Measurements from ENCODE around the gene ACVR1B.

ACVR1B gene

DNA sequence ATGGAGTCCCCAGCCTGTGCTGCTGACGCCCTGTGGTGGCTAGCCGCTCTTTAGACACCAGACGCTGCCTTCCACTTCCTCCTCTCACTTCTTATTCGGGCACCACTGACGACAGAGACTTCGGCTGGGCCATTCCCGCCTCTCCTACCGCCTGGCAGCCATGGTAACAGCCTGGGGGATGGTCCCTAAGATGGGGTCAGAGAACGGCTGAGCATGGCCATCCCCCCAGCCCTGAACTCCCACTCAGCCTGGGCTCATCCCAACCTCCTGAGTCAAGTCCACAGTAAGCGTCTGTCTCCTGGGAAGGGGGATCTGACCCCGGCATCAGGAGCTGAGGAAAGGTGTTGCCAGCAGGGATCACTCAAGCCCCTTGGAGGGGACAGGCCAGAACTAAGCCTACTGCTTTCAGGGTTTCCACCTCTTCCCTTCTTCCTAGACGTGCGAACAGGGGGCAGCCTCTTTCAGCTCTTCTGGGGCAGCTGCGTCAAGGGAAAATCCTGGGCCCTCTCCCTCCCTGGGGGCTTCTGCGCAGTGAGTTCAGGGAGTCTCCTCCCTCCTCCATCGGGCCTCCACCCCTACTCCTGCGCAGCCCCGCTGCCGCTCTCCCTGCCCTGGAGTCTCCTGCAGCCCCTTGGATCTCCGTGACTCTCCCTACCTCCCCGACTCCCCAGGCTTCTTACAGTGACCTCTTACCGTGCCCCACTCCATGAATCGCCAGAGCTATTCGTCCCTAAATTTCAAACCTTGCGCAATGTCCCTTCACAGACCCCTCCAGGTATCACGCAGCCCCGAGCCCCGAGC lies 54.6 kb downstream of the ACVR1B start:
- DNase-seq, result no peak

DNA sequence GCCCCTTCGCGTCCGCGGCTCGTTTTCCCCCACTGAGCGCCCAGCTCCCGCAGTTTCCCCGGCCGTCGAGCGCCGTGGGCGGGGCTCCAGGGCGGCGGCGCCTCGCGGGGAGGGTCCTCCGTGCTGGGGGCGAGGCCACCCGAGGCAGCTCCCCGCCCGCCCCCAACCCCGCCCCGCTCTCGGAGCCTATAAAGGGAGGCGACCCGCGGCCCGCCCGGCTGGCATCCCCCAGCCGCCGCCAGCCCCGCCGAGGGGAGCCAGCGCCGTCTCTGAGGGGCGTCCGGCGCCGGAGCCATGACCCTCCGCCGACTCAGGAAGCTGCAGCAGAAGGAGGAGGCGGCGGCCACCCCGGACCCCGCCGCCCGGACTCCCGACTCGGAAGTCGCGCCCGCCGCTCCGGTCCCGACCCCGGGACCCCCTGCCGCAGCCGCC lies 55.2 kb downstream of the ACVR1B start, which contains the start of gene TAMALIN:
TAMALIN (plus strand) TSS at position 221 of the 432 bp plus-strand sequence; CDS start at position 295, 74 bp downstream.
- peak; percentile 79 for DNase-seq

DNA sequence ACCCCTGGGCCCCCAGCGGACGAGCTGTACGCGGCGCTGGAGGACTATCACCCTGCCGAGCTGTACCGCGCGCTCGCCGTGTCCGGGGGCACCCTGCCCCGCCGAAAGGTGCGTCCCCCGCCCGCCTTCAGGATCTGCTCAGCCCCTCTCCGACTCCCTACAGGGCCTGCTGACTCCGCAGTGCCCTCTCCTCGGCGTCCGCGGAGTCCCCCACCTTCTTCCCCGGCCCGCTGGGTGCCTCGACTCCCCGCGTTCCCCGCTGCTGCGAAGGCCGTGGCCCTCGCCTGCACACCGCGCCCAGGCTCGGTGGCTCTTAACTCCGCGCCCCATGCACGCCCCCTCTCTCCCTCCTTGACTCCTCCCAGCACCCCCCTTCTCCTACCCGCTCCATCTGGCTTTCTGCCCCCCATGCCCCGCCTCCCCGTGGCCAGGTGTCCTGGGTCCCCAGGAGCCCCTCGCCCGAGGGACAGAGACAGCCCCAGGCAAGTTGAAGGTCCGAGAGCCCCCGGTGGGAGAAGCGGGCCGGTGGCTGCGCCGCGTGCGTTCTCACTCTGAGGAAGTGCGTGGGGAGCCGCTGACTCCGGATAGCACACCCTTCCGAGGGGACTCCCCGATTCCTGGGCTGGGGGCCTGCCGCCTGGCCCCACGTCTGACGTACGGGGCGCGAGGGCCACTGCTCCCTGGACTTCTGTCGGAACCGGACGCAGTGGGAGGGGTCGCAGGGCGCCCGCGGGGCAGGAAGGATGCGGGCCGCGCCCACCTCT lies 55.8 kb downstream of the ACVR1B start:
- peak; percentile 55 for DNase-seq

DNA sequence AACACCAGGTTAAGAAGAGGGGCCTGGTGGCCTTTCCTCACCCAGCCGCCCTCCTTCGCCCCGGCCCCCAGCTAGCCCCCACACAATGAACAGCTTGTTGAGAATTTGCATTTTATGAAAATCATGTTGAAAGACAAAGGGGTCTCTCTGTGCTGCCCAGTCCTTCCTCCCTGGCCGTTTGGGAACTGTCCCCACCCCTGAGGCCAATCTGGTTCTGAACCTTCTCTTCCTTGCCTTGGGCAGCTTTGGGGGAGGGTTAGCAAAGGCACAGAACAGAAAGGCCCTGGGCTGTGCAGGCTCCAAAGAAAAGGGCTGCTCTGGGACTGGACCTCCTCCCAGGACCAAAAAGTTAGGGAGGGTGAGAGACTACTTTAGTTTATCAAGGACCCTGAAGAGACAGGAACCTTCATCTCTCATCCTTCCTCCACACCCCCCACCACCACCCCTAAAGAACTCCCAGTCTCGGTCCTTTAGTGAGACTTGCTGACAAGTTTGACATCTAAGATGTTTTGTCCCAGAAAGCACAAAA lies 56.5 kb downstream of the ACVR1B start:
- DNase-seq, result no peak

DNA sequence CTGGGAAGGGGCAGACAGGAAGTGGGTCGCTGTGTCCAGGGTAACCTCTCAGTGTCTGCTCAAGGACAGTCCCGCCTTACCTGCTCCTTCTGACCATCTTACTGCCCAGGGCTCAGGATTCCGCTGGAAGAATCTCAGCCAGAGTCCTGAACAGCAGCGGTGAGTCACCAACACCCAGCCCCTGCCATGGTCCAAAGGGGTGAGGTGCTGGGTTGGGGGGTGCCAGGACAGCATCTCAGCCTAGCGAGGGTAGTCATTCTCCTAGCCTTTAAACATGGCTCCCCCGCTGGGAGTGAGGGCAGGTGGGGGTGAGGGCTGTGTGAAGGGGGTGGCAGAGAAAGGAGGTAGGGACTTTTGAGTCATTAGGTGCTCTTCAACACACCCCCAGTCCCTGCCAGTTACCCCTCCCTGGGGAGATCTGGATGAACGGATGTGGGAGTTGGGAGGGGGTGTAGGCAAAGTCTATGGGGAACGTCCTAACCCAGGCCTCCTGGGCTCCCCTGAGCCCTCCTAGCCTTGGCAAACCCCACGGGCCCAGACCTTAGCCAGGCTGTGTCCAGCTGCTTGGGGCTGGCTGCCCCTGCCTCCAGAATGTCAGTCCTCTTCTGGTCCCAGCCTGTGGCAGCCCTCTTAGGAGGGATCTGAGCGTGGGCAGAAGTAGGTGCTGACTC lies 57.7 kb downstream of the ACVR1B start:
- no peak for DNase-seq

DNA sequence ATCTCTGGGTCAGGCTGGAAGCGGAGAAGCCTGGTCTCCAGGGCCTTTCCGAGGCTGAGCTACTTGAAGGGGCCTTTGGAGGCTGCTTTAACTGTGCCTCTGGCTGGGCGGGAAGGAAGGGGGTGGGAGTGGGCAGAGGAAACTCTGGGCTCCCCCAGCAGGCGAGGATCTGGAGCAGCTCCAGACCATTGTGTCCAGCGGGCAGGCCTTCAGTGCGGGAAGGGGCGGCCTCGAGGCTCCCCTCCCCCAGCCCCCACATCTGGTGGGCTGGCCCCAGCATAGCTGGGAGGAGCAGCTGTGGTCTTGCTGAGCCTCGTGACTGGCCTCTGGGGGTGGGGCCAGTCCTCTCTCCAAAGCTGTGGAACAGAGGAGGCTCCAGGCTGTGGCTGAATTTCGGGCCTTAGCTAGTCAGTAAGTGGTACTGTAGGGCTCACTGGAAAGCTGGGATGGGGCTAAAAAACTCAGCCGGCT lies 58.7 kb downstream of the ACVR1B start:
- DNase-seq, result no peak

DNA sequence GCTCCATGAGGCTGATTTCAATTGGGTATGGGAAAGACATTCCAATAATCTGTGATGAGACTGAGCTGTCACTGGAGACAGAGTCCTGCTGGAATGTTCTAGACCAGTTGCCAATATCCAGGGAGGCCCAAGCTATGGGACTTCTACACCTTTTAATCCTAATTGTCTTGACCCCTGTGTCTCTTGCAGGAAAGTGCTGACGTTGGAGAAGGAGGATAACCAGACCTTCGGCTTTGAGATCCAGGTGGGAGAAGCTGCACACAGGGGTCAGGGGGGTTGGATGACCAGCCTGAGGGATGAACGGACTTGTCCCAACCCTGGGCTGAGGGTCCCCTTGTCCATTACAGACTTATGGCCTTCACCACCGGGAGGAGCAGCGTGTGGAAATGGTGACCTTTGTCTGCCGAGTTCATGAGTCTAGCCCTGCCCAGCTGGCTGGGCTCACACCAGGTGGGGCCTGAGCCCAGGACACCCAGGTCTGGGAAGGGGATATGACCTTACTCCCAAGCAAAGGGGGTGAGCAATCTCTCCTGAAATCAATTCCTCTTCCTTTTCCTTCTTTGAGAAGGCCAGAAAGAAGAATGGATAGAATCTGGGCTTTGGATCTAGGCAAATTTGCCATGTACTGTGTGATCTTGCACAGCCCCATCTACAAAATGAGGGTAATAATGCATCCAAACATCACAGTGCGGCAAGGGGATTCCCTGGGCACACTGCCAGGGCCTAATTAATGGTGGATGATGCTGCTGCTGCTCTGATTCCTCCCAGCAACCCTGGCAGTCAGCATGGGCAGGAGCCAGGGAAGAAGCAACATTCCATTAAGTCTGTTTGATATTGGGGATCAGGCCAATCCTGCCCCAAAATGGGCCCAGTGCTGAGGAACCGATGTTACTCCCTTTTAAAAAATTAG lies 59.4 kb downstream of the ACVR1B start:
- DNase-seq, result no peak

DNA sequence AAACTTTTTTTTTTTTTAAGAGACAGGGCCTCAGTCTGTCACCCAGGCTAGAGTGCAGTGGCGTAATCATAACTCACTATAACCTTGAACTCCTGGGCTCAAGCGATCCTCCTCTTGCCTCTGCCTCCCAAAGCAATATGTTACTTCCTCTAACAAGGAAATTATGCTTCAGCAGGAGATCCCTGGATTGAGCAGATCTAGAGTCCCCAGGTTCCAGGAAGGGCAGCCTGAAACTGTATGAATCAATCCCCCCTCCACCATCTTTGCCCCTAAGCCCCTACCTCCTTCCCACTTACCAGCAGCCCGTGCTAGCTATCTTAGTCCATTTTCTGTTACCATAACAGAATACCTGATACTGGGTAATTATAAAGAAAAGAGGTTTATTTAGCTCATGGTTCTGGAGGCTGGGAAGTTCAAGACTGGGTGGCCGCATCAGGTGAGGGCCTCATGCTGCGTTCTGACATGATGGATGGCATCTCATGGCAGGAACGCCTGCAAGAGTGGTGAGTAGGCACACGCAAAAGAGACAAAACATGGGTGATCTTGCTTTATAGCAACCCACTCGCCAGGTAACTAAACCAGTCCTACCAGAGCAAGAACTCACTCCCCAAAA lies 60.2 kb downstream of the ACVR1B start:
- no peak for DNase-seq

DNA sequence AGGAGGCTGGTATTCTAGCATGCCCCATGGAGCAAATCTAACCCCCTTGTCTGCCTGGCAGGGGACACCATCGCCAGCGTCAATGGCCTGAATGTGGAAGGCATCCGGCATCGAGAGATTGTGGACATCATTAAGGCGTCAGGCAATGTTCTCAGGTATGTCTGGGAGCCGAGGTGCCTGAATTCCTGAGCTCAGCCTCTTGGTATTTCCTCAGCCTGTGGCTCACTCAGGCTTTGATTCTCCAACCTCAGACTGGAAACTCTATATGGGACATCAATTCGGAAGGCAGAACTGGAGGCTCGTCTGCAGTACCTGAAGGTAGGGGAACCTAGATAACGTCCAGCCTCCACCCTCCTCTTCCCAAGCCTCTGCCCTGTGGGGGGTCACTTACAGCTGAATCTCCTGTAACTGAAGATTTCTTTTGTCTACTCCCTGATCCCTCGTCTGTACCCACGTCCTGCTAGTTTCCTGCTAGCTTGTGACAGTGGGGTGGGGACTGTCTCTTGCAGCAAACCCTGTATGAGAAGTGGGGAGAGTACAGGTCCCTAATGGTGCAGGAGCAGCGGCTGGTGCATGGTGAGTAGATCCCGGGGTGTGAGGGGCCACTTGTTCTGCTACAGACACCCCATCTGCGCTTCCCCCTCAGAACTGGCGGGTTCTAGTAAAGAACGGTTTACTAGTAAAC lies 62.3 kb downstream of the ACVR1B start:
- no peak for DNase-seq

DNA sequence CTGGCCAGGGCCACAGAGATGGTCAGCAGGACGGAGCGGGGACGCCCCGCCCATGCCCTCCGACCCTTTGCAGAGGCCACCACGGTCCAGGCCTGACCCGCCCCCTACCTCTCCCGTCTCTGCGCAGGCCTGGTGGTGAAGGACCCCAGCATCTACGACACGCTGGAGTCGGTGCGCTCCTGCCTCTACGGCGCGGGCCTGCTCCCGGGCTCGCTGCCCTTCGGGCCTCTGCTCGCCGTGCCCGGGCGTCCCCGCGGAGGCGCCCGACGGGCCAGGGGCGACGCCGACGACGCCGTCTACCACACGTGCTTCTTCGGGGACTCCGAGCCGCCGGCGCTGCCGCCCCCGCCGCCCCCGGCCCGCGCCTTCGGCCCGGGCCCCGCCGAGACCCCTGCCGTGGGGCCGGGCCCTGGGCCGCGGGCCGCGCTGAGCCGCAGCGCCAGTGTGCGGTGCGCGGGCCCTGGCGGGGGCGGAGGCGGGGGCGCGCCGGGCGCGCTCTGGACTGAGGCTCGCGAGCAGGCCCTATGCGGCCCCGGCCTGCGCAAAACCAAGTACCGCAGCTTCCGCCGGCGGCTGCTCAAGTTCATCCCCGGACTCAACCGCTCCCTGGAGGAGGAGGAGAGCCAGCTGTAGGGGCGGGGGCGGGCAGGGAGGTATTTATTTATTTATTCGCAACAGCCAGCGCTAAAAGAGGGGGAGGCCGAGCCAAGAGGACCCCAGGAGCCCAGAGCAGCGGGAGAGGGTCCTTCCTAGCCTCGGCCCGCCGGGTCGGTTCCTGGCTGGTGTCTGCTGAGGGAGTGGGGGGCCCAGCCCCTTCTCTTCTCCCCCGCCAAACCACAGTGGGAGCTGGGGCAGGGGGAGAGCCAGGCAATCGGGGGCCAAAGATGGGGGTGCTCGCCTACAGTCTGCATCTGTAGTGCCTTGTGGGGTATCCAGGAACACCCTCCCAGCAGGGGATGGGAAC lies 63.4 kb downstream of the ACVR1B start:
- no peak for DNase-seq

DNA sequence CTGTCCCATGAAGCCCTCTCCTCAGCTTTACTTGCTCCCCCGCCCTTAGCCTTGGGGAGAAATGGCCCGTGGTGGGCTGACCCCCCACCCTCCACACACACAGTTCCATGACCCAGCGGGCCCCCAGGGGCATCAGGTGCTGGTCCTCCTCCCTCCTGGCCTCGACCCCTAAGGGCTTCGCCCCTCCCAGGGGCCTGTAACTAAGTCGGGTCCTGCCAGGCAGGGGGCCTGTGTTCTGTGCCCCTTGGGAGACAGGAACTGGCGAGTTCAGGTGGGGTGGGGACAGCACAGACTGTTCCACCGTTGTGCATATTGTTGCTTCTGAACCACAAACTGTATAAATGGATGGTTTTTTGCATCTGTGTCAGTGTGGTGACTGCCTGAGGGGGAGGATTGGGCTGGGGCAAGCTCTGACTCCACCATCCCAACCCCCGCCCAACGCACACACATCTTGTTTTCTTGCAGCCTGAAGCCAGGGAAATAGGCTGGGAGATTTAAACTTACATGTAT lies 64.1 kb downstream of the ACVR1B start:
- no peak for DNase-seq

DNA sequence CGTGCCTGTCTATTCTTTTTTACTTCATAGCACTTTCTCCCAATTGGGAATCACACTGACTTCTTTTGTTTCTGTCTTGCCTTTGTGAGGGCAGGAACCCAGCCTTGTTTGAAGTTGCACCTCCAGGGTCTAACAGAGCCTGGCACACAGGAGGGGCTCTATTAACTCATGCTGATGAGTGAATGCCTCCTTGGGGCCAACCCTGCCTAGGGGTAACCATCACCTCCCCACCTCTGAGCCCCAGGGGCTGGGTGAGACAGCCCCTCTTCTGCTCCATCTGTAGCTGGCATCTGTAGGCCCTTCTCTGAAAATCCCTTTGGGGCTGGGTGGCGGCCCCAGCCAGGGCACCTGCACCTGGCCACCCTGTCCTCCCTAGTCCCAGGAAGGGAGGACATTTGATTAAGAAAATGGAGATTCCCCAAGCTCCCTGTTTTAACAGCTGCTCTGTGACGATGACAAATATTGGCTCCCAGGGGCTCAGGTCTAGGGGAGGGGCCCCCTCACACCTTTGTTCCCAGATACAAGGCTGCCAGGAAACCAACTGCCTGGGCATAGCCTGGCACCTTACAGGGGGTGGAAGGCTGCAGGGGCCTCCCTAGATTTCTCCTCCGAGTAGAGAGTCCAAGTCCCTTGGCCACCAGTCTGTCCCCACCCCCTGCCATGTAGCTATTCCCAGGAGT lies 67.1 kb downstream of the ACVR1B start:
- DNase-seq, result no peak

DNA sequence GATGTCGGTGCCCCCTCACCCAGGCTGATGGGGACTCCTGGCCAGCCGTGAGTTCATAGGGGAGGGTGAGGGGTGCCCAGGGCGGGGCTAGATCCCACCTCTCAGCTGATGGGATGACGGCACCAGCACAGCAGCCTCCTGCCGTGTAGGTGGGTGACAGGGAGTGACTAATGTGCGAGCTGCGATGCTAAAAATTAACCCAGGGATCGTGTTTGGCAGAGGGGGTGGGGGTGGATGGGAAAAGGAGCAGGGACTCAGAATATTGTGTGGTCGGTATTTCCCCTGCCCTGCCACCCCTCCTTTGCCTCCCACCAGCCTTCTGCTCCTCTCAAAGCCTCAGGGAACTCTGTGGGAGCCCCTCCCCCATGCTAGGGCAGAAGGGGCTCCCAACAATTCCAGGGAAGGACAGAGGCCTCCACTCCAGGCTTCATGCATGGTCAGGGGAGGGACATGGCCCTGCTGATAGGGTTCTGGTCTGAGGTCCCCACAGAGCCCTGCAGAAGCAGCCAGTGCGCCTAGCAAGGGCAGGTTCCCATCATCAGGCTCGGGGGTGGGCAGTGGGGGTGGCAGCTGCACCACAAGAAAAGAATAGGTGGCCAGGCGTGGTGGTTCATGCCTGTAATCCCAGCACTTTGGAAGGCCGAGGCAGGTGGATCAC lies 67.7 kb downstream of the ACVR1B start:
- DNase-seq, result no peak

DNA sequence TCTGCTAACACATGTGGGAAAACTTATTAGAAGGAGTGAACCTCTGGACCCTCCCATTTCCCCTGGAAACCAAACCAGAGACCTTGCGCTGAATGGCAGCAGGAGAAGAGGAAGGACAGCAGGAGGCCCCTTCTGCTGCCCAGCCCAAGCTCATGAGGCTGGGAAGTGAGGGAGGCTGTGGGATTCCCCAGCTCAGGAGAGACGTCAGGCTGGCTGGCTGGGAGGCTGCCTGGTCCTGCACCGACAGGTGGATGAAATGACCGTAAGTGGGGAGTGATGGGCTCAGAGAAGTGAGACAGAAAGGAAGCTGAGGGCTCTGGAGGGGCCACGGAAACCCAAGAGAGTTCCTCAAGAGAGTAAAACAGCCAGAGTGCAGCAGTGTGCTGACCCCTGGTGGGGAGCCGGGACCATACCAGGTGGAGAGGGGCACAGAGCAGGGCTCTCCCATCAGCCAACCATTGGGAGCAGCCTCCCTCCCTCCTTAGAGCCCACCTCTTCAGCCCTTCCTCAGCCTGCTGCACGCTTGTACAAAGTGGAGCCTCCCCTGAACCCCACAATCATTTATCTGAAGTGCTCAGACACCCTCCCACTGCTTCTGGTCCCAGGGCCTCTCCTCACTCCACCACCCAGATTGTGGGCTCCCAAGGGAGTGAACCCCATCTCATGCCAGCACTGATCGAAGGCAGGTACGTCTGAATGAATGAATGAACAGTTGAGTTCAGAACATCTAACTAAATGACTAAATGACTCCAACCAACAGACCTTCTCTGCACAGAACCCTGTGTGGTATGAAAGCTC lies 69.2 kb downstream of the ACVR1B start:
- peak; percentile 76 for DNase-seq

DNA sequence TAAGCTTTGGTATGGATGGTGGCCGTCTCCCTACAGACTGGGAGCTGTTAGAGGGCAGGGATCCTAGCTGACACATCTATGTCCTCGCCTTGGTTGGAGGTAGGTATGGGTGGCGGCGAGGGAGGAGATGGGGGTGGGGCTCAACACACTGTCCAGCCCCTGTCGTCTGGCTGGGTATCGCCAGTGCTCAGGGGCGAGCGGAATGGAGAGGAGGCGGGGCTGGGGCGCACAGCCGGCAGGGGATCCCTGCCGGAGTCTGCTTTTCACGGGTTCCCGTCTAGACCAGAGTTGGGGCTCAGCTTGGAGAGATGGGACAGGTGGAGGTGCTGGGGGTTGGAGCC lies 71.3 kb downstream of the ACVR1B start:
- peak; percentile 47 for DNase-seq

DNA sequence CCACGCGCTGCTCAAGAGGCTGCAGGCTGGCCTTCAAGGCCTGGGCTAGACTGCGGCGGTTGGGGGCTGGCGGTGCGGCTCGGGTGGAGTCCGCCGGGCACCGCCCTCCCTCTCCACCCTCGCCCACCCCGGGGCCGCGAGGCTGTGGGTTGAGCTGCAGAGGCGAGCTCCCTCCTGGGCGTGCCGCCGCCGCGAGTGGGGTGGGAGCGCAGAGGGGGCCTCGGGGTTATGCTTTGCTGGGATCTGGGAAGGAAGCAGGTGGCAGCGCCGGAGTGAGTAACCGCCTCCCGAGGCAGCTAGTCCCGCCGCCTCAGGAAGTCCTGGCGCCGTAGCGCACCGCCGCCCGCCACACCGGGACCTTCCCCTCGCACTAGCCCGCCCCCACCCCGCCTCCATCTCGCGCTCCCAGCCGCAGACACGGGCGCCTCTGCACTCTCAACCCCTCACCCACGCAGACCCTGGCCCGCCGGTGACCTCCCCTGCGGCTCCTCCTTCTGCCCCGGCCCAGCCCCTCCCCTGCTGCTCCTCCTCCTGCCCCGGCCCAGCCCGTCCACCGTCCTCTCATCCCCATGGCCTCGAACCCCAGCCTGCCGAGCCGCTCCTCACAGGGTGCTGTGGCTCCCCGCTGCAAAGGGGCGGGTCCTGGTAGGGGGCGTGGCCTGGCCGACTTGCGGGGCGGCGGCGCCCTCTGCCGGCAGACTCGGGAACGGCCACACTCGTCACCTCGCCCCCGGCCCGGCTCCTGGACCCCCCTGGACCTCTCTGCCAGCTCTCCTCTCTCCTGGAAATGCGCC lies 71.9 kb downstream of the ACVR1B start:
- peak; percentile 97 for DNase-seq

Measured in activated CD4-positive, alpha-beta T cell treated with anti-CD3 and anti-CD28 coated beads for 48 hours (primary cell).